ENCODE measurements around the gene ALKBH5.

ALKBH5 gene

GRCh38 chr17:18191967-18192366 is 8.3 kb downstream of the ALKBH5 start:
- Histone ChIP-seq H3K9ac (ENCODE audit: low read length in 5 of 5) (peak overlapping the region in 3 of 5 donors; percentile 1 to 21 (median 18)), H3K27me3 (ENCODE audit: control insufficient read depth in 5 of 5, insufficient read depth in 4 of 5, low read length in 5 of 5) (no peaks in the 10 kb centered on the region), H3K9me3 (ENCODE audit: control insufficient read depth in 5 of 5, low read length in 5 of 5) (no peaks in the 10 kb centered on the region), H3K27ac (ENCODE audit: low read depth, low read length) (peak overlapping the region; percentile 97), H3K4me1 (ENCODE audit: control insufficient read depth in 5 of 5, insufficient read depth in 5 of 5, low read length in 5 of 5) (peaks cover 15 to 55% (median 50%) of the 10 kb centered on the region in 5 donors), H3K36me3 (ENCODE audit: control insufficient read depth in 5 of 5, insufficient read depth in 5 of 5, low read length in 5 of 5) (peaks cover 11 to 35% (median 25%) of the 10 kb centered on the region in 5 donors), H3K4me3 (ENCODE audit: low read depth in 1 of 5, low read length in 5 of 5) (no peak overlapping the region)

- no peak overlapping the region for H3K4me3 ChIP-seq (ENCODE audit: low read depth in 1 of 5, low read length in 5 of 5)
- no peaks in the 10 kb centered on the region for H3K27me3 ChIP-seq (ENCODE audit: control insufficient read depth in 5 of 5, insufficient read depth in 4 of 5, low read length in 5 of 5)
- no peak overlapping the region for H3K27ac ChIP-seq (ENCODE audit: low read depth, low read length)
- H3K9me3 ChIP-seq (ENCODE audit: control insufficient read depth in 5 of 5, low read length in 5 of 5), result no peaks in the 10 kb centered on the region
- H3K4me1 ChIP-seq (ENCODE audit: control insufficient read depth in 5 of 5, insufficient read depth in 5 of 5, low read length in 5 of 5), result peaks cover 10 to 56% (median 49%) of the 10 kb centered on the region in 5 donors
- peaks cover 14 to 54% (median 47%) of the 10 kb centered on the region in 5 donors for H3K36me3 ChIP-seq (ENCODE audit: control insufficient read depth in 5 of 5, insufficient read depth in 5 of 5, low read length in 5 of 5)
- peak overlapping the region in 1 of 5 donors; percentile 44 for H3K9ac ChIP-seq (ENCODE audit: low read length in 5 of 5)
Observed at GRCh38 chr17:18194394-18194793, 10.8 kb downstream of the ALKBH5 start.

GRCh38 chr17:18194804-18195203 is 11.2 kb downstream of the ALKBH5 start:
- Histone ChIP-seq H3K27me3 (ENCODE audit: control insufficient read depth in 5 of 5, insufficient read depth in 4 of 5, low read length in 5 of 5) (no peaks in the 10 kb centered on the region), H3K4me1 (ENCODE audit: control insufficient read depth in 5 of 5, insufficient read depth in 5 of 5, low read length in 5 of 5) (peaks cover 9 to 53% (median 47%) of the 10 kb centered on the region in 5 donors), H3K27ac (ENCODE audit: low read depth, low read length) (no peak overlapping the region), H3K4me3 (ENCODE audit: low read depth in 1 of 5, low read length in 5 of 5) (no peak overlapping the region), H3K9me3 (ENCODE audit: control insufficient read depth in 5 of 5, low read length in 5 of 5) (no peaks in the 10 kb centered on the region), H3K9ac (ENCODE audit: low read length in 5 of 5) (peak overlapping the region in 1 of 5 donors; percentile 44), H3K36me3 (ENCODE audit: control insufficient read depth in 5 of 5, insufficient read depth in 5 of 5, low read length in 5 of 5) (peaks cover 14 to 54% (median 49%) of the 10 kb centered on the region in 5 donors)

GRCh38 chr17:18195246-18195645 is 11.6 kb downstream of the ALKBH5 start:
- no peak overlapping the region for H3K27ac ChIP-seq (ENCODE audit: low read depth, low read length)
- peaks cover 14 to 56% (median 50%) of the 10 kb centered on the region in 5 donors for H3K36me3 ChIP-seq (ENCODE audit: control insufficient read depth in 5 of 5, insufficient read depth in 5 of 5, low read length in 5 of 5)
- H3K4me1 ChIP-seq (ENCODE audit: control insufficient read depth in 5 of 5, insufficient read depth in 5 of 5, low read length in 5 of 5), result peaks cover 7 to 48% (median 45%) of the 10 kb centered on the region in 5 donors
- no peak overlapping the region for H3K9ac ChIP-seq (ENCODE audit: low read length in 5 of 5)
- no peaks in the 10 kb centered on the region for H3K27me3 ChIP-seq (ENCODE audit: control insufficient read depth in 5 of 5, insufficient read depth in 4 of 5, low read length in 5 of 5)
- H3K9me3 ChIP-seq (ENCODE audit: control insufficient read depth in 5 of 5, low read length in 5 of 5), result no peaks in the 10 kb centered on the region
- no peak overlapping the region for H3K4me3 ChIP-seq (ENCODE audit: low read depth in 1 of 5, low read length in 5 of 5)

GRCh38 chr17:18197535-18198194 is 14.0 kb downstream of the ALKBH5 start:
- Histone ChIP-seq H3K27me3 (ENCODE audit: control insufficient read depth in 5 of 5, insufficient read depth in 4 of 5, low read length in 5 of 5) (no peaks in the 10 kb centered on the region), H3K9ac (ENCODE audit: low read length in 5 of 5) (peak overlapping the region in 2 of 5 donors; percentile 58 to 64), H3K36me3 (ENCODE audit: control insufficient read depth in 5 of 5, insufficient read depth in 5 of 5, low read length in 5 of 5) (peaks cover 14 to 64% (median 60%) of the 10 kb centered on the region in 5 donors), H3K9me3 (ENCODE audit: control insufficient read depth in 5 of 5, low read length in 5 of 5) (no peaks in the 10 kb centered on the region), H3K4me1 (ENCODE audit: control insufficient read depth in 5 of 5, insufficient read depth in 5 of 5, low read length in 5 of 5) (peaks cover 6 to 35% (median 26%) of the 10 kb centered on the region in 5 donors), H3K27ac (ENCODE audit: low read depth, low read length) (no peak overlapping the region), H3K4me3 (ENCODE audit: low read depth in 1 of 5, low read length in 5 of 5) (no peak overlapping the region)

- peaks cover 14 to 69% (median 64%) of the 10 kb centered on the region in 5 donors for H3K36me3 ChIP-seq (ENCODE audit: control insufficient read depth in 5 of 5, insufficient read depth in 5 of 5, low read length in 5 of 5)
- no peak overlapping the region for H3K27ac ChIP-seq (ENCODE audit: low read depth, low read length)
- peak overlapping the region in 2 of 5 donors; percentile 58 to 64 for H3K9ac ChIP-seq (ENCODE audit: low read length in 5 of 5)
- no peaks in the 10 kb centered on the region for H3K9me3 ChIP-seq (ENCODE audit: control insufficient read depth in 5 of 5, low read length in 5 of 5)
- peaks cover 6 to 35% (median 26%) of the 10 kb centered on the region in 5 donors for H3K4me1 ChIP-seq (ENCODE audit: control insufficient read depth in 5 of 5, insufficient read depth in 5 of 5, low read length in 5 of 5)
- H3K27me3 ChIP-seq (ENCODE audit: control insufficient read depth in 5 of 5, insufficient read depth in 4 of 5, low read length in 5 of 5), result no peaks in the 10 kb centered on the region
- H3K4me3 ChIP-seq (ENCODE audit: low read depth in 1 of 5, low read length in 5 of 5), result no peak overlapping the region
Observed at GRCh38 chr17:18198530-18198929, 14.9 kb downstream of the ALKBH5 start.

- Histone ChIP-seq H3K4me1 (ENCODE audit: control insufficient read depth in 5 of 5, insufficient read depth in 5 of 5, low read length in 5 of 5) (peaks cover 6 to 34% (median 26%) of the 10 kb centered on the region in 5 donors), H3K9me3 (ENCODE audit: control insufficient read depth in 5 of 5, low read length in 5 of 5) (no peaks in the 10 kb centered on the region), H3K9ac (ENCODE audit: low read length in 5 of 5) (no peak overlapping the region), H3K27me3 (ENCODE audit: control insufficient read depth in 5 of 5, insufficient read depth in 4 of 5, low read length in 5 of 5) (no peaks in the 10 kb centered on the region), H3K4me3 (ENCODE audit: low read depth in 1 of 5, low read length in 5 of 5) (no peak overlapping the region), H3K27ac (ENCODE audit: low read depth, low read length) (no peak overlapping the region), H3K36me3 (ENCODE audit: control insufficient read depth in 5 of 5, insufficient read depth in 5 of 5, low read length in 5 of 5) (peaks cover 3 to 72% (median 62%) of the 10 kb centered on the region in 5 donors)
Observed at GRCh38 chr17:18201108-18201507, 17.5 kb downstream of the ALKBH5 start.

GRCh38 chr17:18203308-18203707 is 19.7 kb downstream of the ALKBH5 start:
- Histone ChIP-seq H3K27me3 (ENCODE audit: control insufficient read depth in 5 of 5, insufficient read depth in 4 of 5, low read length in 5 of 5) (no peaks in the 10 kb centered on the region), H3K27ac (ENCODE audit: low read depth, low read length) (no peak overlapping the region), H3K9ac (ENCODE audit: low read length in 5 of 5) (peak overlapping the region in 1 of 5 donors; percentile 2), H3K36me3 (ENCODE audit: control insufficient read depth in 5 of 5, insufficient read depth in 5 of 5, low read length in 5 of 5) (peaks cover 0 to 71% (median 64%) of the 10 kb centered on the region in 5 donors), H3K4me3 (ENCODE audit: low read depth in 1 of 5, low read length in 5 of 5) (no peak overlapping the region), H3K9me3 (ENCODE audit: control insufficient read depth in 5 of 5, low read length in 5 of 5) (no peaks in the 10 kb centered on the region), H3K4me1 (ENCODE audit: control insufficient read depth in 5 of 5, insufficient read depth in 5 of 5, low read length in 5 of 5) (peaks cover 6 to 23% (median 14%) of the 10 kb centered on the region in 5 donors)

- H3K9ac ChIP-seq (ENCODE audit: low read length in 5 of 5), result peak overlapping the region in 1 of 5 donors; percentile 16
- H3K9me3 ChIP-seq (ENCODE audit: control insufficient read depth in 5 of 5, low read length in 5 of 5), result no peaks in the 10 kb centered on the region
- no peak overlapping the region for H3K27ac ChIP-seq (ENCODE audit: low read depth, low read length)
- no peak overlapping the region for H3K4me3 ChIP-seq (ENCODE audit: low read depth in 1 of 5, low read length in 5 of 5)
- H3K27me3 ChIP-seq (ENCODE audit: control insufficient read depth in 5 of 5, insufficient read depth in 4 of 5, low read length in 5 of 5), result no peaks in the 10 kb centered on the region
- peaks cover 0 to 77% (median 71%) of the 10 kb centered on the region in 5 donors for H3K36me3 ChIP-seq (ENCODE audit: control insufficient read depth in 5 of 5, insufficient read depth in 5 of 5, low read length in 5 of 5)
- H3K4me1 ChIP-seq (ENCODE audit: control insufficient read depth in 5 of 5, insufficient read depth in 5 of 5, low read length in 5 of 5), result peaks cover 0 to 4% (median 3%) of the 10 kb centered on the region in 5 donors
Observed at GRCh38 chr17:18205861-18206260, 22.2 kb downstream of the ALKBH5 start.

GRCh38 chr17:18206962-18207361 is 23.3 kb downstream of the ALKBH5 start:
- peaks cover 0 to 77% (median 69%) of the 10 kb centered on the region in 5 donors for H3K36me3 ChIP-seq (ENCODE audit: control insufficient read depth in 5 of 5, insufficient read depth in 5 of 5, low read length in 5 of 5)
- no peaks in the 10 kb centered on the region for H3K9me3 ChIP-seq (ENCODE audit: control insufficient read depth in 5 of 5, low read length in 5 of 5)
- no peak overlapping the region for H3K9ac ChIP-seq (ENCODE audit: low read length in 5 of 5)
- no peak overlapping the region for H3K4me3 ChIP-seq (ENCODE audit: low read depth in 1 of 5, low read length in 5 of 5)
- H3K27ac ChIP-seq (ENCODE audit: low read depth, low read length), result no peak overlapping the region
- peaks cover 0 to 2% (median 0%) of the 10 kb centered on the region in 5 donors for H3K4me1 ChIP-seq (ENCODE audit: control insufficient read depth in 5 of 5, insufficient read depth in 5 of 5, low read length in 5 of 5)
- H3K27me3 ChIP-seq (ENCODE audit: control insufficient read depth in 5 of 5, insufficient read depth in 4 of 5, low read length in 5 of 5), result no peaks in the 10 kb centered on the region

All from subcutaneous abdominal adipose tissue (tissue), 5 donors.